ENCODE data around the gene ST6GALNAC4.

The ST6GALNAC4 gene

DNA sequence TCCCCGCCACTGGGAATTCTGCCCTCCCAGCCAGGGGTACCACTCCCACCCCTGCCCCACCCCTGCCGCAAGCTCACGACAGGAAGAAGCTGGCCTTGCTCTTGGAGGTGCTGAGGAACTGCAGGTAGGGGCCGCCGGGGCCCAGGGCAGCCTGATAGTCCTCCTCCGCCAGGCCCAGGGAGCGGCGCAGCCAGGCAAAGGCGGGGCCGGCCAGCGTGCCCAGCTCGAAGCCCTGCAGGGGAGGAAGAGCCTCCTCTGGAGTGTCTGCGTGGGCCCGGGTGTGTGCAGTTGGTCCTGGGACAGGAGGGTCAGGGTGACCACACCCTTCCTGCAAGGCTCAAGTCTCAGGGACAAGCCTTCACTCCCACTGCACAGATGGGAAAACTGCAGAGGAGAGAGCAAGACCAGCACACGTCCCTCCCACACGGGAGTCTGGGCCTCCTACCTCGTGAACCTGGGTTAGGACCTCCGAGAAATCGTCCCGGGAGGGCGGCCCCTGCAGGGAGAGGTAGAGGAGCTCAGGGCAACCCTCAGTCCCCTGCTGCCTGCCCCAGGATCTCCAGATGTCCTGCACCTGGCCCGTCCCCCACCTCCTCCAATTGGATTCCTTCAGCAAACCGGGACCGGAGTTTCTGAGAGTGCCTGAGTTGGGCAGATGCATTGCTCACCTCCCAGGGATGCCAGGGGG is 11.3 kb upstream of the ST6GALNAC4 start:
- H3K27ac ChIP-seq: peak overlapping the region; percentile 31; the same call in 1 of the 2 replicates
- TF ChIP-seq, protein P1, sequence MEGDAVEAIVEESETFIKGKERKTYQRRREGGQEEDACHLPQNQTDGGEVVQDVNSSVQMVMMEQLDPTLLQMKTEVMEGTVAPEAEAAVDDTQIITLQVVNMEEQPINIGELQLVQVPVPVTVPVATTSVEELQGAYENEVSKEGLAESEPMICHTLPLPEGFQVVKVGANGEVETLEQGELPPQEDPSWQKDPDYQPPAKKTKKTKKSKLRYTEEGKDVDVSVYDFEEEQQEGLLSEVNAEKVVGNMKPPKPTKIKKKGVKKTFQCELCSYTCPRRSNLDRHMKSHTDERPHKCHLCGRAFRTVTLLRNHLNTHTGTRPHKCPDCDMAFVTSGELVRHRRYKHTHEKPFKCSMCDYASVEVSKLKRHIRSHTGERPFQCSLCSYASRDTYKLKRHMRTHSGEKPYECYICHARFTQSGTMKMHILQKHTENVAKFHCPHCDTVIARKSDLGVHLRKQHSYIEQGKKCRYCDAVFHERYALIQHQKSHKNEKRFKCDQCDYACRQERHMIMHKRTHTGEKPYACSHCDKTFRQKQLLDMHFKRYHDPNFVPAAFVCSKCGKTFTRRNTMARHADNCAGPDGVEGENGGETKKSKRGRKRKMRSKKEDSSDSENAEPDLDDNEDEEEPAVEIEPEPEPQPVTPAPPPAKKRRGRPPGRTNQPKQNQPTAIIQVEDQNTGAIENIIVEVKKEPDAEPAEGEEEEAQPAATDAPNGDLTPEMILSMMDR (IDR thresholded peaks at IDR 0.05): no peak
- no peak for TF ChIP-seq ZFX (IDR thresholded peaks at IDR 0.05; ENCODE audit: borderline replicate concordance)

DNA sequence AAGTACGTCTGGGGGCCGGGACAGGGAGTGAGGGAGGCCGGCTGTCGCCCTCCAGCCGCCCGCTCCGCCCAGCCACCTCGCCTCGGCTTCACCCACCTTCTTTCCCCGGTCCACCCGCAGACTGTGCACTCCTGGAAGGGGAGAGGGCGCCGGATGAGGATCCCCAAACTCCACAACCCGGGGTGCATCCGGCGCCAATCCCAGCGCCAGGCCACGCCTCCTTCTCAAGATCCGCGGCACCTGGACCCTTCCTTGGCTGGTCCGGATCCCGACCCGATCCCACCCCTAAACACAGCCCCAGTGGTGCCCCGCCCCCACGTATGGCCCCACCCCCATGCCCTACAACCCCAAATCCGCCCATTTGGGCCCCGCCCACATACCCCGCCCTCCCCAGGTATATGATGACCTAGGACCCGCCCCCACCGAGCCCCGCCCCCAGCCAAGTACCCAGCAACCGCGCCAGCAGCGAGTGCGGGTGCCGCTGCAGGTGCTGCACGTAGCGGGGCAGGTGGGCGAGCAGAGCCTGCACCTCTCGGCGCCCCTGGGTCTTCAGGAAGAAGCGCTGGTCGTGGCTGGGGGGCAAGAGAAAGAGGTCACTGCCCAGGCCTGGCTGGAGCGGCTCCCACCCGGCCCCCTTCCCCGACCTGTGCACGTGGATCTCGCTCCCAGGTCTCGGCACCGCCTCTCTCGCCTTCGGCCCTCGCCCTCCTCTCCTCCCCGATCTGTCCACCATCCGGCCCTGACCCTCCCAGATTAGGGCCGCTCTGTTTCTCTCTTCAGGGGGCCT is 10.6 kb upstream of the ST6GALNAC4 start:
- H3K27ac ChIP-seq: peak overlapping the region; percentile 31; the same call in 1 of the 2 replicates
- TF ChIP-seq, protein P1 (IDR thresholded peaks at IDR 0.05): no peak
- no peak for TF ChIP-seq ZFX (IDR thresholded peaks at IDR 0.05; ENCODE audit: borderline replicate concordance)

DNA sequence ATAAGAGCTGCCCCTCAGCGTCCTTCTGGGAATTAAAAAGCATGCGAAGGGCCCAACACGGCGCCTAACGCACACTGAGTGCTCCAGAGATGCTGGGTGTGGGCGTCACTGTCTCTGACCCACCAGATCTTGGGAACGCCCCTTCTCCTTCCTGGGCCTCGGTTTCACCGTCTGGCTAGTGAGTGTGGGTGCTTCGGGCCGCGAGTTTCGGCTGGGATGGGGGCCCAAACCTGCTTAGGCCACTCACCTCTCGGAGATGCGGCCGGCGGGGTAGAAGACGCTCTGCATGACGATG is 10.0 kb upstream of the ST6GALNAC4 start:
- TF ChIP-seq, protein P1 (IDR thresholded peaks at IDR 0.05): no peak
- TF ChIP-seq ZFX (IDR thresholded peaks at IDR 0.05; ENCODE audit: borderline replicate concordance): no peak
- no peak overlapping the region for H3K27ac ChIP-seq

DNA sequence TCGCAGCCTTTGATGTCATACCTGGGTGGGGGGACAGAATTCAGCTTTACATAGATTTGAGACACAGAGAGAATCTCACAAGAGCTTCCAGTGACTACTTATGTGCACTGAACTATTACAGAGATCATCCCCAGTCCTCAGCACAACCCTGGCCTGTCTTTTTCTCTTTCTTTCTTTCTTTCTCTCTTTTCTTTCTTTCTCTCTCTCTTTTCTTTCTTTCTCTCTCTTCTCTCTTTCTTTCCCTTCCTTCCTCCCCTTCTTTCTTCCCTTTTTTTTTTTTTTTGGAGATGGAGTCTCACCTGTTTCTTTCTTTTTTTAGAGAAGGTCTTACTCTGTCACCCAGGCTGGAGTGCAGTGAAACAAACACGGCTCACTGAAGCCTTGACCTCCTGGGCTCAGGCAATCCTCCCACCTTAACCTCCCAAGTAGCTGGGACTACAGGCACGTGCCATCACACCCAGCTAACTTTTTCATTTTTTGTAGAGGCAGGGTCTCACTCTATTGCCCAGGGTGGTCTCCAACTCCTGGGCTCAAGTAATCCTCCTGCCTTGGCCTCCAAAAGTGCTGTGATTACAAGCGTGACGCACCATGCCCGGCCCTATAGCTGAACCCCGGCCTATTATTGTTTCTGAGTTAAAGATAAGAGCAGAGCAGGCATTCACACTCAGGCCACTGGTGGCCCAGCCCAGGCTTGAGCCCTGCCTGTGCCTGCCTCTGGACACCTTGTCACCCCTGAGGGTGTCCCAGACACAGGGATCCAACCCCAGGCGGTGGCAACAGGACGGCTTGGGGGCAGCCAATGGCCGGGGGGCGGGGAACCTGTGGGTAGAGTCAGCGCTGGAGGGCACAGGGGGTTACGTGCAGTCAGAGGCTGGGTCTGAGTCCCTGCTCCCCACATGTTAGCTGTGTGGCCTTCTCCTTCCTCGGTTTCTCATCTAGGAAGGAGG is 9.4 kb upstream of the ST6GALNAC4 start:
- no peak overlapping the region for H3K27ac ChIP-seq
- no peak for TF ChIP-seq ZFX (IDR thresholded peaks at IDR 0.05; ENCODE audit: borderline replicate concordance)
- TF ChIP-seq, protein P1 (IDR thresholded peaks at IDR 0.05): no peak

DNA sequence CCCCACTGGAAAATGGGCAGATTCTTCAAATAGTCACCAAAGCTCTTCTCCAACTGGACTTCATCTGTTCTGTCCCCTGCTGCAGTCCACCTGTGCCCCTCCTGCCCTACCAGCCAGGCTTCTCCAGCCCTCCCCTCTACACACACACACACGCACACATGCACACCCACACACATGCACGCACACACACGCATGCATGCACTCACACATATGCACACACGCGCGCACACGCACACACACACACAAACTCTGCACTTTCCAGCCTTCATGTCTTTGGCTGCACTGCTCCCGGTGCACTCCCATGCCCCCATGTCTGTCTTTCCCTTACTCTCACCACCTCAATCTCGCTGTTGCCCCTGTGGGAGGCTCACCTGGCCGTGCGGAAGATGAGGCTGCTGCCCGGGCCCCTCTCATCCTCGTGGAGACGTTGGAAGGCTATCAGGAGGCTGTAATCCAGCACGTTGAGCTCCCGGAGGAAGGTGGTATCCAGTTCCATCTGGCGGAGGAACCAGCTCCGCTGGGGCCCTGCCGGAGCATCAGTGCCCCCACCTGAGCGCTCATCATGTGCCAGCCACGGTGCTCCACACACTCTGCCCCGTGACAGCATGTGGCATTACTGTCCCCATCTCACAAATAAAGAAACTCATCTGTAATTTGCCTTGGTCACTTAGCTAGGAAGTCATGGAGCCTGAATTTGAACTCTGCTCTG is 8.0 kb upstream of the ST6GALNAC4 start:
- TF ChIP-seq, protein P1 (IDR thresholded peaks at IDR 0.05): no peak
- no peak for TF ChIP-seq ZFX (IDR thresholded peaks at IDR 0.05; ENCODE audit: borderline replicate concordance)
- no peak overlapping the region for H3K27ac ChIP-seq

DNA sequence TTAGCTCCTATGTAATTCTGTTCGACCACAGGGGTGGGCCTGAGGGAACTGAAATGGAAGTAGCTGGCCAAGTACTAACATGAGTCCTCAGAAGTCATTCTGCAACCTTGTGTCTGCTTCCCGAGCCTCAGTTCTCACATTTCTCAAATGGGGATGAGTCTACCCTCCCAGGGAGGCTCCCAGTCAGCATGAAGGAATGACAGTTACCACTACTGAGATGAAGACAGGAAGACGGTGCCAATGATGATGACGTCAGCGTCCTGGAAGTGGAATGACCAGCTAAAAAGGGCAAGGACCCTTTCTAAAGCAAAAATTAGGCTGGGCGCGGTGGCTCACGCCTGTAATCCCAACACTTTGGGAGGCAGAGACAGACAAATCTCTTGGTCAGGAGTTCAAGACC is 6.9 kb upstream of the ST6GALNAC4 start:
- no peak for TF ChIP-seq ZFX (IDR thresholded peaks at IDR 0.05; ENCODE audit: borderline replicate concordance)
- TF ChIP-seq, protein P1 (IDR thresholded peaks at IDR 0.05): no peak
- H3K27ac ChIP-seq: no peak overlapping the region
